Measurements from ENCODE around the gene REM2.

Gene REM2

GRCh38 chr14:22901799-22902198 lies 18.8 kb downstream of the REM2 start:
- TF ChIP-seq CTCF (IDR thresholded peaks at IDR 0.05; ENCODE audit: insufficient read depth, low read length, missing control alignments) = no peak
- POLR2A ChIA-PET = interaction anchor here (0.9 kb wide), 1 partner anchor 17 kb away, joined by 4 read pairs; no protein-coding TSS in a partner anchor

GRCh38 chr14:22903742-22904087 lies 20.7 kb downstream of the REM2 start:
- TF ChIP-seq CTCF (IDR thresholded peaks at IDR 0.05; ENCODE audit: insufficient read depth, low read length, missing control alignments) = no peak
- CTCF ChIA-PET = interaction anchor here (0.7 to 12.7 kb wide), 13 partner anchors 14 to 351 kb away, joined by 3 to 164 read pairs (median 54); partner anchors contain the start of genes LRP10, RBM23 and REM2
- POLR2A ChIA-PET = no interaction called here
- H3K4me3 ChIP-seq (ENCODE audit: low read depth, low read length) = no peak overlapping the region
- DNase-seq (ENCODE audit: low read depth, low spot score) = no peak

More at GRCh38 chr14:22901799-22902198, 18.8 kb downstream of the REM2 start:
- no peak for DNase-seq (ENCODE audit: low read depth, low spot score)
- H3K4me3 ChIP-seq (ENCODE audit: low read depth, low read length) = no peak overlapping the region
- CTCF ChIA-PET = interaction anchor here (0.7 to 12.7 kb wide), 21 partner anchors 9 to 513 kb away, joined by 3 to 164 read pairs (median 11); partner anchors contain the start of genes LRP10, MMP14, PRMT5 and RBM23

- no peak for TF ChIP-seq CTCF (IDR thresholded peaks at IDR 0.05; ENCODE audit: insufficient read depth, low read length, missing control alignments)
- no peak overlapping the region for H3K4me3 ChIP-seq (ENCODE audit: low read depth, low read length)
- CTCF ChIA-PET = interaction anchor here (0.6 to 0.9 kb wide), 2 partner anchors 35 to 349 kb away, joined by 3 read pairs; no protein-coding TSS in a partner anchor
- no peak for DNase-seq (ENCODE audit: low read depth, low spot score)
- POLR2A ChIA-PET = no interaction called here
These were observed 22.6 kb downstream of the REM2 start for GRCh38 chr14:22905627-22906026.

- CTCF ChIA-PET = interaction anchor here (0.9 kb wide), 1 partner anchor 35 kb away, joined by 3 read pairs; no protein-coding TSS in a partner anchor
- TF ChIP-seq CTCF (IDR thresholded peaks at IDR 0.05; ENCODE audit: insufficient read depth, low read length, missing control alignments) = no peak
- DNase-seq (ENCODE audit: low read depth, low spot score) = no peak
- no peak overlapping the region for H3K4me3 ChIP-seq (ENCODE audit: low read depth, low read length)
- POLR2A ChIA-PET = no interaction called here
These were observed 23.1 kb downstream of the REM2 start for GRCh38 chr14:22906073-22906472.

- no peak for TF ChIP-seq CTCF (IDR thresholded peaks at IDR 0.05; ENCODE audit: insufficient read depth, low read length, missing control alignments)
- H3K4me3 ChIP-seq (ENCODE audit: low read depth, low read length) = no peak overlapping the region
- ChIA-PET POLR2A (no interaction called here), CTCF (interaction anchor here (0.7 to 4.9 kb wide), 8 partner anchors 7 to 350 kb away, joined by 3 to 32 read pairs (median 6); no protein-coding TSS in a partner anchor)
- no peak for DNase-seq (ENCODE audit: low read depth, low spot score)
These were observed 24.4 kb downstream of the REM2 start for GRCh38 chr14:22907429-22907828.

GRCh38 chr14:22908601-22909000 lies 25.6 kb downstream of the REM2 start:
- TF ChIP-seq CTCF (IDR thresholded peaks at IDR 0.05; ENCODE audit: insufficient read depth, low read length, missing control alignments) = no peak
- H3K4me3 ChIP-seq (ENCODE audit: low read depth, low read length) = no peak overlapping the region
- CTCF ChIA-PET = interaction anchor here (1.0 to 4.9 kb wide), 6 partner anchors 8 to 352 kb away, joined by 3 to 32 read pairs (median 6); no protein-coding TSS in a partner anchor
- POLR2A ChIA-PET = no interaction called here
- DNase-seq (ENCODE audit: low read depth, low spot score) = no peak
